HG03066 (cell line): ENCODE data around the gene TARS3.
"Not testable (repeated sequence)": the region's sequence is repeated elsewhere in the genome, so short reads cannot be mapped to it uniquely, and the experiment has no call there.

Experiments used
- ATAC-seq: cut with Tn5 transposase; IDR thresholded peaks from one replicate; pipeline ENCODE4 v1.9.1; 2021; ENCODE audit warnings: low read depth; ENCODE audit not compliant: unreplicated experiment

The TARS3 gene

GRCh38 chr15:101657968-101658784 is 66.1 kb downstream of the TARS3 start:
- ATAC-seq, result no peak

GRCh38 chr15:101657171-101657570 is 67.1 kb downstream of the TARS3 start:
- ATAC-seq, result no peak

- not testable (repeated sequence) for ATAC-seq
These were observed 69.5 kb downstream of the TARS3 start for GRCh38 chr15:101654624-101655337.

GRCh38 chr15:101654171-101654570 is 70.1 kb downstream of the TARS3 start:
- no peak for ATAC-seq

- no peak for ATAC-seq
These were observed 71.4 kb downstream of the TARS3 start for GRCh38 chr15:101652786-101653430.

- ATAC-seq, result peak; percentile 89
These were observed 72.0 kb downstream of the TARS3 start, which contains the start of gene TM2D3 for GRCh38 chr15:101652098-101652785. Gene TM2D3 (minus strand): TSS chr15:101652381. CDS start chr15:101652361, 20 bp downstream.

GRCh38 chr15:101651554-101652097 is 72.6 kb downstream of the TARS3 start:
- ATAC-seq, result peak; percentile 38

GRCh38 chr15:101650145-101650544 is 74.1 kb downstream of the TARS3 start:
- no peak for ATAC-seq

- no peak for ATAC-seq
These were observed 75.9 kb downstream of the TARS3 start for GRCh38 chr15:101648356-101648755.

GRCh38 chr15:101647251-101647650 is 77.0 kb downstream of the TARS3 start:
- no peak for ATAC-seq

- ATAC-seq, result no peak
These were observed 77.6 kb downstream of the TARS3 start for GRCh38 chr15:101646672-101647071.

- ATAC-seq, result no peak
These were observed 81.9 kb downstream of the TARS3 start for GRCh38 chr15:101642361-101642760.

- ATAC-seq, result no peak
These were observed 82.4 kb downstream of the TARS3 start for GRCh38 chr15:101641894-101642293.

- no peak for ATAC-seq
These were observed 83.0 kb downstream of the TARS3 start for GRCh38 chr15:101641129-101641764.

GRCh38 chr15:101639667-101640066 is 84.6 kb downstream of the TARS3 start:
- no peak for ATAC-seq

GRCh38 chr15:101637919-101638318 is 86.4 kb downstream of the TARS3 start:
- no peak for ATAC-seq

- no peak for ATAC-seq
These were observed 86.8 kb downstream of the TARS3 start for GRCh38 chr15:101637516-101637915.

GRCh38 chr15:101637038-101637437 is 87.2 kb downstream of the TARS3 start:
- ATAC-seq, result no peak

GRCh38 chr15:101635944-101636727 is 88.1 kb downstream of the TARS3 start:
- ATAC-seq, result no peak
